HG02973 (cell line): Measurements from ENCODE around the gene FBRSL1.
"Not testable (repeated sequence)": the region's sequence is repeated elsewhere in the genome, so short reads cannot be mapped to it uniquely, and the experiment has no call there.

Experiments
- ATAC-seq: cut with Tn5 transposase; IDR thresholded peaks from one replicate; pipeline ENCODE4 v1.9.1; 2021; ENCODE audit warnings: moderate library complexity; ENCODE audit not compliant: unreplicated experiment

FBRSL1 gene

GRCh38 chr12:132522592-132523380 is 32.8 kb downstream of the FBRSL1 start:
- ATAC-seq: no peak

GRCh38 chr12:132523576-132524331 is 33.8 kb downstream of the FBRSL1 start:
- no peak for ATAC-seq

- no peak for ATAC-seq
Measured at GRCh38 chr12:132524405-132524804, 34.5 kb downstream of the FBRSL1 start.

- ATAC-seq: no peak
Measured at GRCh38 chr12:132525011-132525832, 35.3 kb downstream of the FBRSL1 start.

GRCh38 chr12:132525833-132526455 is 36.0 kb downstream of the FBRSL1 start:
- ATAC-seq: no peak

- ATAC-seq: no peak
Measured at GRCh38 chr12:132527186-132527882, 37.4 kb downstream of the FBRSL1 start.

- no peak for ATAC-seq
Measured at GRCh38 chr12:132527883-132528264, 37.9 kb downstream of the FBRSL1 start.

GRCh38 chr12:132528564-132529106 is 38.7 kb downstream of the FBRSL1 start:
- no peak for ATAC-seq

GRCh38 chr12:132529156-132529839 is 39.3 kb downstream of the FBRSL1 start:
- ATAC-seq: no peak

- ATAC-seq: no peak
Measured at GRCh38 chr12:132529906-132530305, 40.0 kb downstream of the FBRSL1 start.

- ATAC-seq: no peak
Measured at GRCh38 chr12:132530447-132530846, 40.5 kb downstream of the FBRSL1 start.

- ATAC-seq: no peak
Measured at GRCh38 chr12:132530851-132531250, 40.9 kb downstream of the FBRSL1 start.

- not testable (repeated sequence) for ATAC-seq
Measured at GRCh38 chr12:132532711-132533583, 43.0 kb downstream of the FBRSL1 start.

GRCh38 chr12:132533584-132533958 is 43.6 kb downstream of the FBRSL1 start:
- no peak for ATAC-seq

- ATAC-seq: no peak
Measured at GRCh38 chr12:132534076-132534475, 44.1 kb downstream of the FBRSL1 start.

GRCh38 chr12:132535019-132535418 is 45.1 kb downstream of the FBRSL1 start:
- no peak for ATAC-seq

GRCh38 chr12:132536102-132536876 is 46.3 kb downstream of the FBRSL1 start:
- ATAC-seq: no peak

- ATAC-seq: no peak
Measured at GRCh38 chr12:132537049-132537448, 47.1 kb downstream of the FBRSL1 start.
